Testis (tissue), 2 donors: ENCODE measurements around the gene DCHS1.

Experiments used
- POLR2A ChIP-seq: fragments of 450-650 bp; IDR thresholded peaks from one replicate; pipeline ENCODE4 v1.6.1; 2017; ENCODE audit warnings: antibody characterized with exemption, mild to moderate bottlenecking, moderate library complexity
- TF ChIP-seq, protein P1 (sequence below), 3 experiments: fragments of 450-650 bp in 2 of 3; fragments of 200-600 bp in 1 of 3; sonication (generic) in 1 of 3; IDR thresholded peaks; one replicate each; pipeline ENCODE4 v1.5.1; 2016 to 2019; ENCODE audit warnings: antibody characterized with exemption in 3 of 3, mild to moderate bottlenecking in 2 of 3, moderate library complexity in 1 of 3

DNA sequence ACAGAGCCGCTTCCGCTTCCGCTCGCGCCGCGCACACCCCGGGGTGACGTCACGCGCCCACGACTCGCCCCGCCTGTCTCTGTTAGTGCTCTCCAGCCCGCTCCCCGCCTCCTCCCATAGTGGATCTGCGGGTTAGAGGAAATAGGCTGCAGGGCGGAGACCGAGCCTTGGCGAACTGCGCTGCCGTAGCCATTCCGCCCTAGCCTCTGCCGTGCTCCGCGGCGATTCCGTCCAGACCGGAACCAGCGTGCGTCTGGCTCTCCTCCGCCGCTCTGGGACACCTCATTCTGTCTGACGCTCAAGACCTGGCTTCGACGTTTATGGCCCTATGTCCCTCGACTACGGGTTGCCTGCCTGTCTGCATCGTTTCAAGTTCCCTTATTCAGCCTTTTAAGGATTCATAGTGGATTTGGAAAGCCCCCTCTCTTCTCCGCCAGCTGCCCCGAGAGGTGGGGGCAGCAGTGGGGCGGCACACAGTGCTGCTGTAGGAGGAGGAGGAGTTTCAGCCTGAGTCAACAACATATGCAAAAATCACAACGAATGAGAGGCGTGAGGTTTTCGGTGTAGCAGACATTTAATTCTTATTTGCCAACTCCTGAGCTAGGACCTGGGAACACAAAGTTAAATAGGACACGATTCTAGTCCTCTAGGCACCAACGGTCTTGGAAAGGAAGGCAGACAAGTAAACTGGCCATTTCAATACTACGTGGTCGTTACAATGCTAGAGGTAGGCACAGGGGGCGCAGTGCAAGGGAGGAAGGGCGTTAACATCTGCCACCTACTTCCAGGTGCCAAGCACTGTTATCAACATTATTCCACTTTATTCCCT, 43.2 kb downstream of the DCHS1 start, which contains the start of gene TAF10:
- TF ChIP-seq, protein P1, sequence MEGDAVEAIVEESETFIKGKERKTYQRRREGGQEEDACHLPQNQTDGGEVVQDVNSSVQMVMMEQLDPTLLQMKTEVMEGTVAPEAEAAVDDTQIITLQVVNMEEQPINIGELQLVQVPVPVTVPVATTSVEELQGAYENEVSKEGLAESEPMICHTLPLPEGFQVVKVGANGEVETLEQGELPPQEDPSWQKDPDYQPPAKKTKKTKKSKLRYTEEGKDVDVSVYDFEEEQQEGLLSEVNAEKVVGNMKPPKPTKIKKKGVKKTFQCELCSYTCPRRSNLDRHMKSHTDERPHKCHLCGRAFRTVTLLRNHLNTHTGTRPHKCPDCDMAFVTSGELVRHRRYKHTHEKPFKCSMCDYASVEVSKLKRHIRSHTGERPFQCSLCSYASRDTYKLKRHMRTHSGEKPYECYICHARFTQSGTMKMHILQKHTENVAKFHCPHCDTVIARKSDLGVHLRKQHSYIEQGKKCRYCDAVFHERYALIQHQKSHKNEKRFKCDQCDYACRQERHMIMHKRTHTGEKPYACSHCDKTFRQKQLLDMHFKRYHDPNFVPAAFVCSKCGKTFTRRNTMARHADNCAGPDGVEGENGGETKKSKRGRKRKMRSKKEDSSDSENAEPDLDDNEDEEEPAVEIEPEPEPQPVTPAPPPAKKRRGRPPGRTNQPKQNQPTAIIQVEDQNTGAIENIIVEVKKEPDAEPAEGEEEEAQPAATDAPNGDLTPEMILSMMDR (IDR thresholded peaks at IDR 0.05), result peak; percentile 10 to 29 (median 24)
- peak; percentile 91 for TF ChIP-seq POLR2A
